HepG2 (cell line): ENCODE measurements around the gene SLC22A31. TPM values are rescaled to one million over a fixed set of nuclear protein-coding genes. Genes with fewer than 3 reads are reported as not detected.

Experiments used
- CAMTA2 ChIP-seq: sonication (generic); formaldehyde crosslinking; IDR thresholded peaks from 2 replicates; pipeline ENCODE4 v1.4.0; 2020; ENCODE audit warnings: mild to moderate bottlenecking, missing genetic modification reagents, borderline replicate concordance
- ERF ChIP-seq: IDR thresholded peaks from 2 replicates; pipeline ENCODE4 v1.6.1; 2018; ENCODE audit warnings: missing biosample characterization, missing genetic modification reagents
- GATAD1 ChIP-seq: IDR thresholded peaks from 2 replicates; pipeline ENCODE4 v1.6.1; 2016; ENCODE audit warnings: missing genetic modification reagents, missing compliant biosample characterization
- GLI4 ChIP-seq: sonication (generic); formaldehyde crosslinking; IDR thresholded peaks from 2 replicates; pipeline ENCODE4 v1.5.1; 2020; ENCODE audit warnings: missing genetic modification reagents, mild to moderate bottlenecking, moderate library complexity, borderline replicate concordance
- KLF15 ChIP-seq: sonication (generic); formaldehyde crosslinking; IDR thresholded peaks from 2 replicates; pipeline ENCODE4 v1.8.1; 2023; ENCODE audit warnings: borderline replicate concordance, mild to moderate bottlenecking, inconsistent platforms, missing genetic modification reagents, mixed read lengths
- MAF1 ChIP-seq: sonication (generic); formaldehyde crosslinking; IDR thresholded peaks from 2 replicates; pipeline ENCODE4 v1.5.0; 2020; ENCODE audit warnings: missing genetic modification reagents, borderline replicate concordance
- RFXAP ChIP-seq: sonication (generic); formaldehyde crosslinking; IDR thresholded peaks from 2 replicates; pipeline ENCODE4 v1.4.0; 2020; ENCODE audit warnings: missing genetic modification reagents, borderline replicate concordance
- SALL1 ChIP-seq: sonication (generic); formaldehyde crosslinking; IDR thresholded peaks from 2 replicates; pipeline ENCODE4 v1.8.0; 2022; ENCODE audit warnings: mild to moderate bottlenecking, missing genetic modification reagents
- SUZ12 ChIP-seq: fragments of 150-350 bp; IDR thresholded peaks from 2 replicates; pipeline ENCODE4 v1.6.1; 2014; ENCODE audit warnings: low read depth, low read length
- ZBTB42 ChIP-seq: sonication (generic); formaldehyde crosslinking; IDR thresholded peaks from 2 replicates; pipeline ENCODE4 v1.5.0; 2020; ENCODE audit warnings: mild to moderate bottlenecking, missing genetic modification reagents
- ZNF282 ChIP-seq: fragments of 450-650 bp; IDR thresholded peaks from 2 replicates; pipeline ENCODE4 v1.6.1; 2018; ENCODE audit not compliant: partially characterized antibody
- ZNF350 ChIP-seq: sonication (generic); formaldehyde crosslinking; IDR thresholded peaks from 2 replicates; pipeline ENCODE4 v1.4.0; 2020; ENCODE audit warnings: mild to moderate bottlenecking, low read depth, missing genetic modification reagents, borderline replicate concordance
- ZNF430 ChIP-seq: sonication (generic); formaldehyde crosslinking; IDR thresholded peaks from 2 replicates; pipeline ENCODE4 v1.9.0; 2021; ENCODE audit warnings: mild to moderate bottlenecking, missing genetic modification reagents
- ZNF549 ChIP-seq: sonication (generic); formaldehyde crosslinking; IDR thresholded peaks from 2 replicates; pipeline ENCODE4 v1.5.0; 2020; ENCODE audit warnings: missing genetic modification reagents
- ZSCAN9 ChIP-seq: IDR thresholded peaks from 2 replicates; pipeline ENCODE4 v1.6.1; 2016; ENCODE audit warnings: borderline replicate concordance
- polyA plus RNA-seq, 8 experiments: library from polyadenylated mRNA; depleted of rRNA in 3 of 8; stranded (reverse) in 7 of 8; unstranded in 1 of 8; fragments of >200 nt; fragmentation: Illumina TruSeq in 4 of 8; extraction: Trizol in 4 of 8; gene quantifications; 2 replicates each; pipeline versions ENCODE4 v1.2.1 to v1.2.3, GENCODE V29; 2011 to 2016; ENCODE audit warnings: low read depth in 4 of 8, missing spikeins in 1 of 8, mixed read lengths in 1 of 8; ENCODE audit not compliant: insufficient read depth in 1 of 8
- total RNA-seq, 5 experiments: library from RNA; depleted of rRNA; stranded (reverse); fragments of >200 nt; fragmentation: Illumina TruSeq; extraction: Trizol; gene quantifications; 2 replicates each; pipeline ENCODE4 v1.2.3, GENCODE V29; 2016; ENCODE audit warnings: low read depth in 1 of 5
- TF ChIP-seq, protein P1 (sequence below): sonication (generic); formaldehyde crosslinking; IDR thresholded peaks from 2 replicates; pipeline ENCODE4 v1.8.0; 2022; ENCODE audit warnings: mild to moderate bottlenecking, missing genetic modification reagents, borderline replicate concordance
- TF ChIP-seq, protein P2 (sequence below), 2 experiments: sonication (generic) in 1 of 2; formaldehyde crosslinking in 1 of 2; IDR thresholded peaks; 2 replicates each; pipeline versions ENCODE4 v1.5.1 to v1.6.1; 2011 to 2020; ENCODE audit warnings: borderline replicate concordance in 1 of 2, low read depth in 1 of 2, low read length in 1 of 2, mild to moderate bottlenecking in 1 of 2, missing genetic modification reagents in 1 of 2, moderate library complexity in 1 of 2
- TF ChIP-seq, protein P3 (sequence below): sonication (generic); formaldehyde crosslinking; IDR thresholded peaks from 2 replicates; pipeline ENCODE4; 2020; ENCODE audit warnings: missing genetic modification reagents, mild to moderate bottlenecking, borderline replicate concordance
- TF ChIP-seq, protein P4 (sequence below): sonication (generic); formaldehyde crosslinking; IDR thresholded peaks from 2 replicates; pipeline ENCODE4 v1.4.0; 2020; ENCODE audit warnings: missing genetic modification reagents
- TF ChIP-seq, protein P5 (sequence below): IDR thresholded peaks from 2 replicates; pipeline ENCODE4 v1.6.1; 2018; ENCODE audit warnings: missing genetic modification reagents

The SLC22A31 gene
- total and polyA plus RNA-seq, 2 of the 13 experiments (the other 11 are each of a cell fraction or from before 2014, with no cell fraction given), result 67.3 to 83.3 TPM

DNA sequence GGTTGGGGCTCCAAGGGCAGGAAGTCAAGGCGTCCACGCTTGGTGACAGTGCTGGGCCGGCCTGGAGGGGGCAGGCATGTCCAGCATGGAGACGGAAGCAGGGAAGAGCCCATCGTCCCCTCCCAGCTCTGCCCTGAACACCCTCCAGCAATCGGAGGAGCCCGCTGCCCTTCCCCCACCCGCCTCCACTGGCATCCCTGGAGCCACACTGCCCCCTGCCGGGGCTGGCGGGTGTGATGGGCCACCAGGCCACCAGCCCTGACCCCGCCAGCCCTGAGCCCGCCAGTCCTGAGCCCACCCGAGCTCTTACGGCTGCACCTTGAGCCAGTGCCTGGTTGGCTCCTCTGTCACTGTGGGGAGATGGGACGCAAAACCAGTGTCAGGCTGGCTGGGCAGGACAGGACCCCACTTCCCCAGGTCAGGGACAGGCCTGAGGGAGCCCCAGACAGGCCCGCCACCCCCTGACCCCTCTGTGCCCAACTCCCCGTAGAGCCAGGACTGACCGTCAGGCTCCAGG, 32.9 kb downstream of the SLC22A31 start (continued):
- TF ChIP-seq KLF15 (no peak), CAMTA2 (CRISPR knock-in tag) (0 out of 2 replicates have a peak, but pooled peaks have one; percentile 63), ZNF282 (no peak), GLI4 (CRISPR knock-in tag) (no peak), ZNF549 (CRISPR knock-in tag) (no peak), SALL1 (peak; percentile 92), ZNF430 (CRISPR knock-in tag) (no peak), MAF1 (peak; percentile 64; the same call in 1 of the 2 replicates), SUZ12 (no peak), GATAD1 (CRISPR knock-in tag) (peak; percentile 76), ZBTB42 (0 out of 2 replicates have a peak, but pooled peaks have one; percentile 25), ZNF350 (CRISPR knock-in tag) (peak; percentile 96), ERF (CRISPR knock-in tag) (peak; percentile 91), ZSCAN9 (peak; percentile 84; the same call in 1 of the 2 replicates), RFXAP (CRISPR knock-in tag) (no peak; the same call in 1 of the 2 replicates)
- TF ChIP-seq, protein P1, sequence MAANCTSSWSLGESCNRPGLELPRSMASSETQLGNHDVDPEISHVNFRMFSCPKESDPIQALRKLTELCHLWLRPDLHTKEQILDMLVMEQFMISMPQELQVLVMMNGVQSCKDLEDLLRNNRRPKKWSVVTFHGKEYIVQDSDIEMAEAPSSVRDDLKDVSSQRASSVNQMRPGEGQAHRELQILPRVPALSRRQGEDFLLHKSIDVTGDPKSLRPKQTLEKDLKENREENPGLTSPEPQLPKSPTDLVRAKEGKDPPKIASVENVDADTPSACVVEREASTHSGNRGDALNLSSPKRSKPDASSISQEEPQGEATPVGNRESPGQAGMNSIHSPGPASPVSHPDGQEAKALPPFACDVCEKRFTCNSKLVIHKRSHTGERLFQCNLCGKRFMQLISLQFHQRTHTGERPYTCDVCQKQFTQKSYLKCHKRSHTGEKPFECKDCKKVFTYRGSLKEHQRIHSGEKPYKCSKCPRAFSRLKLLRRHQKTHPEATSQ, result 0 out of 2 replicates have a peak, but pooled peaks have one; percentile 78
- TF ChIP-seq, protein P2, sequence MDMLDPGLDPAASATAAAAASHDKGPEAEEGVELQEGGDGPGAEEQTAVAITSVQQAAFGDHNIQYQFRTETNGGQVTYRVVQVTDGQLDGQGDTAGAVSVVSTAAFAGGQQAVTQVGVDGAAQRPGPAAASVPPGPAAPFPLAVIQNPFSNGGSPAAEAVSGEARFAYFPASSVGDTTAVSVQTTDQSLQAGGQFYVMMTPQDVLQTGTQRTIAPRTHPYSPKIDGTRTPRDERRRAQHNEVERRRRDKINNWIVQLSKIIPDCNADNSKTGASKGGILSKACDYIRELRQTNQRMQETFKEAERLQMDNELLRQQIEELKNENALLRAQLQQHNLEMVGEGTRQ (IDR thresholded peaks at IDR 0.05; ENCODE audit: low read depth, low read length), result no peak
- TF ChIP-seq, protein P2 (CRISPR knock-in tag; IDR thresholded peaks at IDR 0.05; ENCODE audit: borderline replicate concordance), result no peak
- TF ChIP-seq, protein P3, sequence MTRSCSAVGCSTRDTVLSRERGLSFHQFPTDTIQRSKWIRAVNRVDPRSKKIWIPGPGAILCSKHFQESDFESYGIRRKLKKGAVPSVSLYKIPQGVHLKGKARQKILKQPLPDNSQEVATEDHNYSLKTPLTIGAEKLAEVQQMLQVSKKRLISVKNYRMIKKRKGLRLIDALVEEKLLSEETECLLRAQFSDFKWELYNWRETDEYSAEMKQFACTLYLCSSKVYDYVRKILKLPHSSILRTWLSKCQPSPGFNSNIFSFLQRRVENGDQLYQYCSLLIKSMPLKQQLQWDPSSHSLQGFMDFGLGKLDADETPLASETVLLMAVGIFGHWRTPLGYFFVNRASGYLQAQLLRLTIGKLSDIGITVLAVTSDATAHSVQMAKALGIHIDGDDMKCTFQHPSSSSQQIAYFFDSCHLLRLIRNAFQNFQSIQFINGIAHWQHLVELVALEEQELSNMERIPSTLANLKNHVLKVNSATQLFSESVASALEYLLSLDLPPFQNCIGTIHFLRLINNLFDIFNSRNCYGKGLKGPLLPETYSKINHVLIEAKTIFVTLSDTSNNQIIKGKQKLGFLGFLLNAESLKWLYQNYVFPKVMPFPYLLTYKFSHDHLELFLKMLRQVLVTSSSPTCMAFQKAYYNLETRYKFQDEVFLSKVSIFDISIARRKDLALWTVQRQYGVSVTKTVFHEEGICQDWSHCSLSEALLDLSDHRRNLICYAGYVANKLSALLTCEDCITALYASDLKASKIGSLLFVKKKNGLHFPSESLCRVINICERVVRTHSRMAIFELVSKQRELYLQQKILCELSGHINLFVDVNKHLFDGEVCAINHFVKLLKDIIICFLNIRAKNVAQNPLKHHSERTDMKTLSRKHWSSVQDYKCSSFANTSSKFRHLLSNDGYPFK (CRISPR knock-in tag), result peak; percentile 52; the same call in 1 of the 2 replicates
- TF ChIP-seq, protein P4, sequence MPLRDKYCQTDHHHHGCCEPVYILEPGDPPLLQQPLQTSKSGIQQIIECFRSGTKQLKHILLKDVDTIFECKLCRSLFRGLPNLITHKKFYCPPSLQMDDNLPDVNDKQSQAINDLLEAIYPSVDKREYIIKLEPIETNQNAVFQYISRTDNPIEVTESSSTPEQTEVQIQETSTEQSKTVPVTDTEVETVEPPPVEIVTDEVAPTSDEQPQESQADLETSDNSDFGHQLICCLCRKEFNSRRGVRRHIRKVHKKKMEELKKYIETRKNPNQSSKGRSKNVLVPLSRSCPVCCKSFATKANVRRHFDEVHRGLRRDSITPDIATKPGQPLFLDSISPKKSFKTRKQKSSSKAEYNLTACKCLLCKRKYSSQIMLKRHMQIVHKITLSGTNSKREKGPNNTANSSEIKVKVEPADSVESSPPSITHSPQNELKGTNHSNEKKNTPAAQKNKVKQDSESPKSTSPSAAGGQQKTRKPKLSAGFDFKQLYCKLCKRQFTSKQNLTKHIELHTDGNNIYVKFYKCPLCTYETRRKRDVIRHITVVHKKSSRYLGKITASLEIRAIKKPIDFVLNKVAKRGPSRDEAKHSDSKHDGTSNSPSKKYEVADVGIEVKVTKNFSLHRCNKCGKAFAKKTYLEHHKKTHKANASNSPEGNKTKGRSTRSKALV (CRISPR knock-in tag), result peak; percentile 80; the same call in 1 of the 2 replicates
- TF ChIP-seq, protein P5, sequence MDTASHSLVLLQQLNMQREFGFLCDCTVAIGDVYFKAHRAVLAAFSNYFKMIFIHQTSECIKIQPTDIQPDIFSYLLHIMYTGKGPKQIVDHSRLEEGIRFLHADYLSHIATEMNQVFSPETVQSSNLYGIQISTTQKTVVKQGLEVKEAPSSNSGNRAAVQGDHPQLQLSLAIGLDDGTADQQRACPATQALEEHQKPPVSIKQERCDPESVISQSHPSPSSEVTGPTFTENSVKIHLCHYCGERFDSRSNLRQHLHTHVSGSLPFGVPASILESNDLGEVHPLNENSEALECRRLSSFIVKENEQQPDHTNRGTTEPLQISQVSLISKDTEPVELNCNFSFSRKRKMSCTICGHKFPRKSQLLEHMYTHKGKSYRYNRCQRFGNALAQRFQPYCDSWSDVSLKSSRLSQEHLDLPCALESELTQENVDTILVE (CRISPR knock-in tag), result peak; percentile 65; the same call in 1 of the 2 replicates
